Neural cell (in vitro differentiated cells): Measurements from ENCODE around the gene AKR1E2. TPM values are rescaled to one million over a fixed set of nuclear protein-coding genes. Genes with fewer than 3 reads are reported as not detected.
"Not testable (repeated sequence)": the region's sequence is repeated elsewhere in the genome, so short reads cannot be mapped to it uniquely, and the experiment has no call there.

Source experiments
- H2AFZ ChIP-seq: fragments of 200-600, 300-800 bp; sonication (generic), shearing (Covaris generic); 2 replicates; pipeline ENCODE4 v1.6.0; 2014; ENCODE audit warnings: low read depth, mild to moderate bottlenecking, antibody characterized with exemption, low read length, moderate library complexity
- H3F3A ChIP-seq: fragments of 200-600 bp; shearing (Covaris generic); 2 replicates; pipeline ENCODE4 v1.6.1; 2016; ENCODE audit warnings: mild to moderate bottlenecking, moderate library complexity, mixed read lengths, antibody characterized with exemption, low read length; ENCODE audit not compliant: insufficient read depth, poor library complexity, severe bottlenecking
- H3K27ac ChIP-seq: fragments of 200-600, 300-800 bp; sonication (generic), shearing (Covaris generic); 2 replicates; pipeline ENCODE4 v1.5.1; 2014; ENCODE audit warnings: mild to moderate bottlenecking, low read length, moderate library complexity
- H3K27me3 ChIP-seq: fragments of 300-800, 200-600 bp; sonication (generic), shearing (Covaris generic); 2 replicates; pipeline ENCODE4 v1.6.0; 2014; ENCODE audit warnings: mild to moderate bottlenecking, low read depth, low read length, moderate library complexity; ENCODE audit not compliant: insufficient read depth
- H3K36me3 ChIP-seq: fragments of 300-800, 200-600 bp; sonication (generic), shearing (Covaris generic); 2 replicates; pipeline ENCODE4 v1.5.1; 2014; ENCODE audit warnings: mild to moderate bottlenecking, antibody characterized with exemption, low read length, moderate library complexity; ENCODE audit not compliant: insufficient read depth
- H3K4me2 ChIP-seq: fragments of 300-800, 200-600 bp; sonication (generic), shearing (Covaris generic); 2 replicates; pipeline ENCODE4 v1.6.0; 2014; ENCODE audit warnings: mild to moderate bottlenecking, low read length
- H3K4me3 ChIP-seq: fragments of 300-800, 200-600 bp; sonication (generic), shearing (Covaris generic); 2 replicates; pipeline ENCODE4 v1.5.1; 2014; ENCODE audit warnings: mild to moderate bottlenecking, low read length, moderate library complexity
- H3K79me2 ChIP-seq: fragments of 200-600 bp; shearing (Covaris generic); replicated peaks from 2 replicates; pipeline ENCODE4 v1.6.0; 2014; ENCODE audit warnings: mild to moderate bottlenecking, low read length, moderate library complexity; ENCODE audit not compliant: insufficient read depth
- H3K9ac ChIP-seq: fragments of 300-800, 200-600 bp; sonication (generic), shearing (Covaris generic); 2 replicates; pipeline ENCODE4 v1.6.1; 2016; ENCODE audit warnings: mild to moderate bottlenecking, low read length, mixed read lengths
- H3K9me2 ChIP-seq: fragments of 200-600 bp; shearing (Covaris generic); 2 replicates; pipeline ENCODE4 v1.6.1; 2016; ENCODE audit warnings: mild to moderate bottlenecking, low read length, mixed read lengths; ENCODE audit not compliant: insufficient read depth
- H3K9me3 ChIP-seq: fragments of 200-600, 300-800 bp; sonication (generic), shearing (Covaris generic); 2 replicates; pipeline ENCODE4 v1.6.1; 2016; ENCODE audit warnings: mild to moderate bottlenecking, mixed run types, low read length, moderate library complexity, mixed read lengths
- H4K20me1 ChIP-seq: fragments of 200-600 bp; shearing (Covaris generic); 2 replicates; pipeline ENCODE4 v1.6.1; 2016; ENCODE audit warnings: mild to moderate bottlenecking, mixed run types; ENCODE audit not compliant: insufficient read depth
- EP300 ChIP-seq: fragments of 450-650 bp; conservative IDR thresholded peaks from 2 replicates; pipeline ENCODE4 v1.6.1; 2014; ENCODE audit warnings: antibody characterized with exemption, mild to moderate bottlenecking, moderate library complexity; ENCODE audit not compliant: poor library complexity, severe bottlenecking
- EZH2 ChIP-seq: fragments of 200-600, 300-800 bp; shearing (Covaris generic), sonication (generic); IDR thresholded peaks from 2 replicates; pipeline ENCODE4 v1.6.1; 2014; ENCODE audit warnings: antibody characterized with exemption, low read length, borderline replicate concordance, mild to moderate bottlenecking; ENCODE audit not compliant: insufficient read depth, poor library complexity, severe bottlenecking
- MXI1 ChIP-seq: fragments of 450-650 bp; conservative IDR thresholded peaks from 2 replicates; pipeline ENCODE4 v1.6.1; 2014; ENCODE audit warnings: antibody characterized with exemption, mild to moderate bottlenecking; ENCODE audit not compliant: poor library complexity, severe bottlenecking
- POLR2AphosphoS5 ChIP-seq: IDR thresholded peaks from 2 replicates; pipeline ENCODE4 v1.6.1; 2012
- RAD21 ChIP-seq: fragments of 450-650 bp; conservative IDR thresholded peaks from 2 replicates; pipeline ENCODE4 v1.6.1; 2014; ENCODE audit warnings: antibody characterized with exemption, mild to moderate bottlenecking, moderate library complexity
- SMC3 ChIP-seq: fragments of 450-650 bp; conservative IDR thresholded peaks from 2 replicates; pipeline ENCODE4 v1.6.1; 2014; ENCODE audit warnings: antibody characterized with exemption, mild to moderate bottlenecking, moderate library complexity; ENCODE audit not compliant: poor library complexity
- TAF1 ChIP-seq: IDR thresholded peaks from 2 replicates; pipeline ENCODE4 v1.6.1; 2012; ENCODE audit warnings: low read depth
- polyA plus RNA-seq: library from polyadenylated mRNA; depleted of rRNA; stranded (reverse); fragments of >200 nt; gene quantifications from 2 replicates; pipeline ENCODE4 v1.2.3, GENCODE V29; 2014
- TF ChIP-seq, protein P1 (sequence below): fragments of 450-650 bp; IDR thresholded peaks from 2 replicates; pipeline ENCODE4 v1.5.1; 2014; ENCODE audit warnings: antibody characterized with exemption, mild to moderate bottlenecking, moderate library complexity; ENCODE audit not compliant: poor library complexity, severe bottlenecking
- TF ChIP-seq, protein P2 (sequence below): IDR thresholded peaks from 2 replicates; pipeline ENCODE4 v1.6.1; 2012; ENCODE audit warnings: borderline replicate concordance

AKR1E2 gene
- polyA plus RNA-seq, 1 donor from 2014 or later = not detected

DNA sequence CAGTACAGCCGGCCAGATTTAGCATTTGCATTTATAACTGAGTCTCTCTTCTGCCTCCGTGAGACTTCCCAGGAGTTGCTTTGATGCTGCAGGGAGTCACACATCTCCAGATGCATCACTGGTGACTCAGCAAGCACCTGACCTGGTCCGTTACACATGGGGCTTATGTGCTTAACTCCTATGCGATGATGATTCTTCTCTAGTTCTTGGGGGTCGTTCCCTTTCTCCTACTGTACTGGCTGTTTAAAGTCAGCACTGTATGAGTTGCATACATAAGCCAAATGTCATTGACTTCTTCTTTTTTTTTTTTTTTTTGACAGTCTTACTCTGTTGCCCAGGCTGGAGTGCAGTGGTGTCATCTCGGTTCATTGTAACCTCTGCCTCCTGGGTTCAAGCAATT lies 13.0 kb upstream of the AKR1E2 start:
- Histone ChIP-seq H3K27ac (no peak overlapping the region), H3K4me3 (no peak overlapping the region), H3K4me2 (no peak overlapping the region), H3K9me3 (no peaks in the 10 kb centered on the region), H4K20me1 (no peaks in the 10 kb centered on the region), H3K27me3 (no peaks in the 10 kb centered on the region), H2AFZ (no peak overlapping the region), H3K9me2 (no peaks in the 10 kb centered on the region), H3K79me2 (no peaks in the 10 kb centered on the region), H3K36me3 (no peaks in the 10 kb centered on the region), H3K9ac (no peak overlapping the region), H3F3A (no peaks in the 10 kb centered on the region)
- TF ChIP-seq RAD21 = no peak
- no peak for TF ChIP-seq POLR2AphosphoS5
- TF ChIP-seq, protein P1, sequence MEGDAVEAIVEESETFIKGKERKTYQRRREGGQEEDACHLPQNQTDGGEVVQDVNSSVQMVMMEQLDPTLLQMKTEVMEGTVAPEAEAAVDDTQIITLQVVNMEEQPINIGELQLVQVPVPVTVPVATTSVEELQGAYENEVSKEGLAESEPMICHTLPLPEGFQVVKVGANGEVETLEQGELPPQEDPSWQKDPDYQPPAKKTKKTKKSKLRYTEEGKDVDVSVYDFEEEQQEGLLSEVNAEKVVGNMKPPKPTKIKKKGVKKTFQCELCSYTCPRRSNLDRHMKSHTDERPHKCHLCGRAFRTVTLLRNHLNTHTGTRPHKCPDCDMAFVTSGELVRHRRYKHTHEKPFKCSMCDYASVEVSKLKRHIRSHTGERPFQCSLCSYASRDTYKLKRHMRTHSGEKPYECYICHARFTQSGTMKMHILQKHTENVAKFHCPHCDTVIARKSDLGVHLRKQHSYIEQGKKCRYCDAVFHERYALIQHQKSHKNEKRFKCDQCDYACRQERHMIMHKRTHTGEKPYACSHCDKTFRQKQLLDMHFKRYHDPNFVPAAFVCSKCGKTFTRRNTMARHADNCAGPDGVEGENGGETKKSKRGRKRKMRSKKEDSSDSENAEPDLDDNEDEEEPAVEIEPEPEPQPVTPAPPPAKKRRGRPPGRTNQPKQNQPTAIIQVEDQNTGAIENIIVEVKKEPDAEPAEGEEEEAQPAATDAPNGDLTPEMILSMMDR = no peak
- TF ChIP-seq EZH2 = no peak
- no peak for TF ChIP-seq SMC3
- no peak for TF ChIP-seq MXI1
- TF ChIP-seq, protein P2, sequence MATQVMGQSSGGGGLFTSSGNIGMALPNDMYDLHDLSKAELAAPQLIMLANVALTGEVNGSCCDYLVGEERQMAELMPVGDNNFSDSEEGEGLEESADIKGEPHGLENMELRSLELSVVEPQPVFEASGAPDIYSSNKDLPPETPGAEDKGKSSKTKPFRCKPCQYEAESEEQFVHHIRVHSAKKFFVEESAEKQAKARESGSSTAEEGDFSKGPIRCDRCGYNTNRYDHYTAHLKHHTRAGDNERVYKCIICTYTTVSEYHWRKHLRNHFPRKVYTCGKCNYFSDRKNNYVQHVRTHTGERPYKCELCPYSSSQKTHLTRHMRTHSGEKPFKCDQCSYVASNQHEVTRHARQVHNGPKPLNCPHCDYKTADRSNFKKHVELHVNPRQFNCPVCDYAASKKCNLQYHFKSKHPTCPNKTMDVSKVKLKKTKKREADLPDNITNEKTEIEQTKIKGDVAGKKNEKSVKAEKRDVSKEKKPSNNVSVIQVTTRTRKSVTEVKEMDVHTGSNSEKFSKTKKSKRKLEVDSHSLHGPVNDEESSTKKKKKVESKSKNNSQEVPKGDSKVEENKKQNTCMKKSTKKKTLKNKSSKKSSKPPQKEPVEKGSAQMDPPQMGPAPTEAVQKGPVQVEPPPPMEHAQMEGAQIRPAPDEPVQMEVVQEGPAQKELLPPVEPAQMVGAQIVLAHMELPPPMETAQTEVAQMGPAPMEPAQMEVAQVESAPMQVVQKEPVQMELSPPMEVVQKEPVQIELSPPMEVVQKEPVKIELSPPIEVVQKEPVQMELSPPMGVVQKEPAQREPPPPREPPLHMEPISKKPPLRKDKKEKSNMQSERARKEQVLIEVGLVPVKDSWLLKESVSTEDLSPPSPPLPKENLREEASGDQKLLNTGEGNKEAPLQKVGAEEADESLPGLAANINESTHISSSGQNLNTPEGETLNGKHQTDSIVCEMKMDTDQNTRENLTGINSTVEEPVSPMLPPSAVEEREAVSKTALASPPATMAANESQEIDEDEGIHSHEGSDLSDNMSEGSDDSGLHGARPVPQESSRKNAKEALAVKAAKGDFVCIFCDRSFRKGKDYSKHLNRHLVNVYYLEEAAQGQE = no peak
- no peak for TF ChIP-seq EP300
- TF ChIP-seq TAF1 = no peak

DNA sequence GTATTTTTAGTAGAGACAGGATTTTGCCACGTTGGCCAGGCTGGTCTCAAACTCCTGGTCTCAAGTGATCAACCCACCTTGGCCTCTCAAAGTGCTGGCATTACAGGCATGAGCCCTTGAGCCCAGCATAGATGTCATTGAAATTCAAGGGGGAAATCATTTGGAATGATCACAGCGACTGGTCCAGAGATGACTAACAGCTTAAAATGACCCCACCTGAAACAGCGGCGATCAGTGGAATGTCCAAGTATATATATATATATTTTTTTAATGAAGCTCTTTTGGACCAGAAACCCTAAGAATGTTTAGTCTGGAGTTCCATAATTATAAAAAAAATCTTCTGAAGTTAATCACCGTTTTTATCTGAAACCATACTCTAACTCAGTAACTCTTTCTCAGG lies 12.5 kb upstream of the AKR1E2 start:
- Histone ChIP-seq H2AFZ (no peak overlapping the region), H3K4me3 (no peak overlapping the region), H3K27ac (no peak overlapping the region), H3K36me3 (no peaks in the 10 kb centered on the region), H3K4me2 (no peak overlapping the region), H3K79me2 (no peaks in the 10 kb centered on the region), H3K9ac (no peak overlapping the region), H3K9me2 (no peaks in the 10 kb centered on the region), H3K27me3 (no peaks in the 10 kb centered on the region), H3K9me3 (no peaks in the 10 kb centered on the region), H4K20me1 (no peaks in the 10 kb centered on the region), H3F3A (no peaks in the 10 kb centered on the region)
- TF ChIP-seq RAD21 (no peak), EP300 (no peak), EZH2 (no peak), MXI1 (no peak), SMC3 (no peak), POLR2AphosphoS5 (no peak), TAF1 (no peak)
- TF ChIP-seq, protein P1 = no peak
- TF ChIP-seq, protein P2 = no peak

DNA sequence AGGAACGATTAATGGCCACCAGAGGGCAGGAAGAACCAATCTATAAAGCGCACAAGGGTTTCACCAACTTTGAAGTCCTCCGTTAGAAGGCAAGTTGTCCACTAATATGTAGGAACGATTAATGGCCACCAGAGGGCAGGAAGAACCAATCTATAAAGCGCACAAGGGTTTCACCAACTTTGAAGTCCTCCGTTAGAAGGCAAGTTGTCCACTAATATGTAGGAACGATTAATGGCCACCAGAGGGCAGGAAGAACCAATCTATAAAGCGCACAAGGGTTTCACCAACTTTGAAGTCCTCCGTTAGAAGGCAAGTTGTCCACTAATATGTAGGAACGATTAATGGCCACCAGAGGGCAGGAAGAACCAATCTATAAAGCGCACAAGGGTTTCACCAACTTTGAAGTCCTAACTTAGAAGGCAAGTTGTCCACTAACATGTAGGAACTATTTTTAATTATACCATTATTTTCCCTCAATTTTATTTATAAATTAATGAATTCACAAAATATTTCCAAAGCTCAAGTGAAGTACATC lies 10.3 kb upstream of the AKR1E2 start:
- not testable (repeated sequence) for H3K36me3 ChIP-seq, H3K4me3 ChIP-seq, H3F3A ChIP-seq, H4K20me1 ChIP-seq, H3K4me2 ChIP-seq, H2AFZ ChIP-seq, H3K9ac ChIP-seq, H3K27ac ChIP-seq, H3K27me3 ChIP-seq, H3K9me2 ChIP-seq, H3K79me2 ChIP-seq, H3K9me3 ChIP-seq
